WTC11 (cell line): Measurements from ENCODE around the gene OR11A1. TPM values are rescaled to one million over a fixed set of nuclear protein-coding genes. Genes with fewer than 3 reads are reported as not detected.

Experiments used
- ATF2 ChIP-seq: sonication (generic); formaldehyde crosslinking; IDR thresholded peaks from 2 replicates; pipeline ENCODE4 v1.8.1; 2022; ENCODE audit warnings: low read depth, missing genetic modification reagents, borderline replicate concordance
- CREM ChIP-seq: sonication (generic); formaldehyde crosslinking; IDR thresholded peaks from 2 replicates; pipeline ENCODE4 v1.8.1; 2022; ENCODE audit warnings: mild to moderate bottlenecking, missing genetic modification reagents, moderate library complexity
- E2F4 ChIP-seq: sonication (generic); formaldehyde crosslinking; IDR thresholded peaks from 2 replicates; pipeline ENCODE4 v1.8.1; 2022; ENCODE audit warnings: low read depth, mild to moderate bottlenecking, moderate library complexity, missing genetic modification reagents, borderline replicate concordance
- GRHL2 ChIP-seq: fragments of 250-450 bp; sonication (Bioruptor Pico); IDR thresholded peaks from 2 replicates; pipeline ENCODE4 v1.8.0; 2022; ENCODE audit warnings: mild to moderate bottlenecking, moderate library complexity; ENCODE audit not compliant: insufficient replicate concordance, severe bottlenecking
- GTF2I ChIP-seq: fragments of 250-450 bp; sonication (Bioruptor Pico); conservative IDR thresholded peaks from 2 replicates; pipeline ENCODE4 v1.4.0; 2021; ENCODE audit warnings: mild to moderate bottlenecking
- TCF7 ChIP-seq: sonication (generic); formaldehyde crosslinking; IDR thresholded peaks from 2 replicates; pipeline ENCODE4 v1.8.0; 2022; ENCODE audit warnings: mild to moderate bottlenecking, low read depth, missing genetic modification reagents, moderate library complexity
- ZBTB21 ChIP-seq: sonication (generic); formaldehyde crosslinking; IDR thresholded peaks from 2 replicates; pipeline ENCODE4 v1.8.1; 2023; ENCODE audit warnings: mild to moderate bottlenecking, missing genetic modification reagents, borderline replicate concordance
- ZNF138 ChIP-seq: sonication (generic); formaldehyde crosslinking; conservative IDR thresholded peaks from 2 replicates; pipeline ENCODE4 v1.8.1; 2022; ENCODE audit warnings: mild to moderate bottlenecking, moderate library complexity, missing genetic modification reagents
- ZNF219 ChIP-seq: sonication (generic); formaldehyde crosslinking; IDR thresholded peaks from 2 replicates; pipeline ENCODE4 v1.8.0; 2023; ENCODE audit warnings: missing genetic modification reagents, mild to moderate bottlenecking, borderline replicate concordance
- ZNF263 ChIP-seq: sonication (generic); formaldehyde crosslinking; IDR thresholded peaks from 2 replicates; pipeline ENCODE4 v1.8.1; 2022; ENCODE audit warnings: low read depth, mild to moderate bottlenecking, moderate library complexity, missing genetic modification reagents
- ZNF317 ChIP-seq: sonication (generic); formaldehyde crosslinking; IDR thresholded peaks from 2 replicates; pipeline ENCODE4 v1.8.1; 2023; ENCODE audit warnings: low read depth, mild to moderate bottlenecking, moderate library complexity, missing genetic modification reagents, borderline replicate concordance
- total RNA-seq: library from RNA; stranded (reverse); gene quantifications from 3 replicates; pipeline ENCODE4 v1.2.3, GENCODE V29; 2021
- TF ChIP-seq, protein P1 (sequence below): sonication (generic); formaldehyde crosslinking; IDR thresholded peaks from 2 replicates; pipeline ENCODE4 v1.8.1; 2022; ENCODE audit warnings: mild to moderate bottlenecking, missing genetic modification reagents, moderate library complexity, borderline replicate concordance

The OR11A1 gene
- total RNA-seq, 1 experiment from 2014 or later, result not detected

DNA sequence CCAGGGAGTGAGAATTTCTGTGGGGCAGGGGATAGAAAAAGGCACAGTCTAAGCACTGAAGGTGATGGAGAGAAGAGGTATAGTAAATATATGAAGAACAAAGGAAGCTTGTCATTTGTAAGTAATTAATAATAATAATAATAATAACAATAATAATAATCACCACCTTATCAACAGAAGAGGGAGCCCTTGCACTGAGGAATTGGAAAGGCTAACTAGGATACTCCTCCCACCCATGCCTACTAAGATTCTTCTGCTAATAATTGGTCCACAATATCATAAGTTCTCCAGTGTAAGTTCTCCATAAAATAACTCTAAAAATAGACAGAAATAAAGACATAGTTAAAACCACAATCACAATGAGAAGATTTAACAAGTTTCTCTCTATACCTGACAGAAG, 80.9 kb downstream of the OR11A1 start (continued):
- TF ChIP-seq ATF2 (CRISPR knock-in tag), result no peak
- TF ChIP-seq CREM (CRISPR knock-in tag), result no peak
- no peak for TF ChIP-seq ZNF263 (CRISPR knock-in tag)
- TF ChIP-seq ZNF219 (CRISPR knock-in tag), result no peak
- TF ChIP-seq, protein P1, sequence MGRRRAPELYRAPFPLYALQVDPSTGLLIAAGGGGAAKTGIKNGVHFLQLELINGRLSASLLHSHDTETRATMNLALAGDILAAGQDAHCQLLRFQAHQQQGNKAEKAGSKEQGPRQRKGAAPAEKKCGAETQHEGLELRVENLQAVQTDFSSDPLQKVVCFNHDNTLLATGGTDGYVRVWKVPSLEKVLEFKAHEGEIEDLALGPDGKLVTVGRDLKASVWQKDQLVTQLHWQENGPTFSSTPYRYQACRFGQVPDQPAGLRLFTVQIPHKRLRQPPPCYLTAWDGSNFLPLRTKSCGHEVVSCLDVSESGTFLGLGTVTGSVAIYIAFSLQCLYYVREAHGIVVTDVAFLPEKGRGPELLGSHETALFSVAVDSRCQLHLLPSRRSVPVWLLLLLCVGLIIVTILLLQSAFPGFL, result no peak
- no peak for TF ChIP-seq ZNF138
- no peak for TF ChIP-seq ZBTB21 (CRISPR knock-in tag)
- no peak for TF ChIP-seq GTF2I (CRISPR knock-in tag)
- TF ChIP-seq ZNF317 (CRISPR knock-in tag), result no peak
- no peak for TF ChIP-seq GRHL2 (CRISPR knock-in tag)
- TF ChIP-seq E2F4 (CRISPR knock-in tag), result no peak
- no peak for TF ChIP-seq TCF7 (CRISPR knock-in tag)

Other genes with a start within 250 kb of the OR11A1 start
- gene OR14J1, start 155.4 kb downstream of the OR11A1 start, total RNA-seq, result not detected in 3 replicates
- gene OR5V1, start 88.2 kb downstream of the OR11A1 start, total RNA-seq, result not detected in 3 replicates
- not detected in 3 replicates for gene OR12D3, start 81.8 kb downstream of the OR11A1 start, total RNA-seq
- gene OR12D2, start 61.4 kb downstream of the OR11A1 start, total RNA-seq, result not detected in 3 replicates
- gene OR12D1, start 42.1 kb downstream of the OR11A1 start, total RNA-seq, result not detected in 3 replicates
- not detected in 3 replicates for gene OR10C1, start 17.8 kb downstream of the OR11A1 start, total RNA-seq
- not detected in 3 replicates for gene OR2H1, start 84 bp upstream of the OR11A1 start, total RNA-seq
- not detected in 3 replicates for gene MAS1L, start 30.9 kb upstream of the OR11A1 start, total RNA-seq
- 0.15 TPM in 1 of 3 replicates, not detected in the others for gene UBD, start 102.7 kb upstream of the OR11A1 start, total RNA-seq
- gene OR2H2, start 128.1 kb upstream of the OR11A1 start, total RNA-seq, result not detected in 3 replicates
- 82.5 to 107 TPM (median 83.0 TPM) in 3 replicates for gene GABBR1, start 176.1 kb upstream of the OR11A1 start, total RNA-seq
- 0.55 to 1.2 TPM (median 0.57 TPM) in 3 replicates for gene MOG, start 200.0 kb upstream of the OR11A1 start, total RNA-seq
- 6.0 to 6.4 TPM (median 6.2 TPM) in 3 replicates for gene ZFP57, start 224.1 kb upstream of the OR11A1 start, total RNA-seq